Naive B cell (primary cell): Measurements from ENCODE around the gene WNT3. TPM values are rescaled to one million over a fixed set of nuclear protein-coding genes. Genes with fewer than 3 reads are reported as not detected.
A peak's percentile ranks its signal among the peaks of the same experiment; 100 is the strongest.

ENCODE experiments used
- ATAC-seq, 2 donors: fragments of 150-1000 bp; cut with Tn5 transposase; 2 replicates each; pipeline ENCODE4 v1.10.0; 2021; ENCODE audit warnings: low read depth in 2 of 2, mild to moderate bottlenecking in 2 of 2, moderate library complexity in 2 of 2
- DNase-seq: peaks from one replicate; pipeline ENCODE4 v3.0.0; 2022
- H3K27ac Mint-ChIP-seq, 6 donors: one replicate each; pipeline ENCODE4 v1.8.0; 2020 to 2022; ENCODE audit warnings: mild to moderate bottlenecking in 6 of 6, mixed read lengths in 6 of 6, moderate library complexity in 5 of 6, inconsistent platforms in 2 of 6
- H3K27me3 Mint-ChIP-seq, 3 donors: one replicate each; pipeline ENCODE4 v1.8.0; 2021 to 2022; ENCODE audit warnings: mixed read lengths in 3 of 3, mild to moderate bottlenecking in 1 of 3
- H3K36me3 Mint-ChIP-seq, 2 donors: one replicate each; pipeline ENCODE4 v1.8.0; 2020 to 2022; ENCODE audit warnings: mixed read lengths in 2 of 2, inconsistent platforms in 1 of 2, mild to moderate bottlenecking in 1 of 2
- H3K4me1 Mint-ChIP-seq, 3 donors: one replicate each; pipeline ENCODE4 v1.8.0; 2020 to 2022; ENCODE audit warnings: mixed read lengths in 3 of 3, inconsistent platforms in 1 of 3, mild to moderate bottlenecking in 1 of 3, moderate library complexity in 1 of 3
- H3K4me3 Mint-ChIP-seq, 8 donors: one replicate each; pipeline ENCODE4 v1.8.0; 2020 to 2022; ENCODE audit warnings: mild to moderate bottlenecking in 8 of 8, mixed read lengths in 8 of 8, moderate library complexity in 8 of 8, inconsistent platforms in 2 of 8
- H3K9me3 Mint-ChIP-seq, 7 donors: one replicate each; pipeline ENCODE4 v1.8.0; 2020 to 2022; ENCODE audit warnings: mixed read lengths in 7 of 7, mild to moderate bottlenecking in 5 of 7, inconsistent platforms in 2 of 7, moderate library complexity in 1 of 7
- polyA plus RNA-seq, 6 donors: library from polyadenylated mRNA; unstranded; fragments of 300-500 nt; fragmentation: Illumina TruSeq; gene quantifications; one replicate each; pipeline ENCODE4 v1.2.3, GENCODE V29; 2021; ENCODE audit warnings: low read depth in 6 of 6

The WNT3 gene
- polyA plus RNA-seq, 6 donors from 2014 or later, result 0.06 to 0.73 (median 0.17) TPM; not detected in 2

GRCh38 chr17:46785696-46786095, 32.8 kb downstream of the WNT3 start:
- no peak overlapping the region for H3K27ac Mint-ChIP-seq
- H3K4me1 Mint-ChIP-seq, result peaks cover 7 to 15% (median 10%) of the 10 kb centered on the region in 3 donors
- peaks cover 0 to 3% (median 0%) of the 10 kb centered on the region in 7 donors for H3K9me3 Mint-ChIP-seq
- no peak overlapping the region for H3K4me3 Mint-ChIP-seq
- peaks cover 4 to 34% (median 22%) of the 10 kb centered on the region in 3 donors for H3K27me3 Mint-ChIP-seq
- peaks cover 0 to 2% of the 10 kb centered on the region in 2 donors for H3K36me3 Mint-ChIP-seq
- DNase-seq (no peak), ATAC-seq (no peak)

DNA sequence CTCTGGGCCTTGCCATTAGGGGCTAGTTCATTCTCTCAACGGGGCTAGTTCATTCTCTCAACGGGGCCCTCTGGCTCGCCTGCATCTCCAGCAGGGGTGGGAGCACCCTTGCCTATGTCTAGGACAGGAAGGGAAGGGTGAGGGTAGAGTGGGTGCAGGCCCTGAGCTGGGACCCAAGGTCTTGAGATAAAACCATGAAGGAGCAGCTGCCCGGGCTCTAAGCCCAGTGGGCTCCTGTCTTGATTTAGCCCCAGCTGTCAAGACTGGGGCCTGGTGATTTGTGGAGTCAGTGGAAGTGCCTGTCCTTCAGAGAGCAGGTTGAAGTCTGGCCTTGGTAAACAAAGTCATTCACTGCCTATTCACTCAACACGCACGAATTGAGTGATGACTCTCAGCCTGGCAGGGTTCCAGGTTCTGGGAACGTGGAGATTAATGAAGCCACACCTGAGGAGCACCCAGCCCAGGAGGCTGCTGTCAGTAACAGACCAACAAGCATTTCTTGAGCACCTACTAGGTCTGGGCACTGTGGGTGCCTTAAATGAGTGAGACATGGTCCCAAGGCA, 35.4 kb downstream of the WNT3 start:
- H3K4me3 Mint-ChIP-seq, result no peak overlapping the region
- peaks cover 0 to 22% (median 4%) of the 10 kb centered on the region in 3 donors for H3K27me3 Mint-ChIP-seq
- peaks cover 9 to 21% (median 12%) of the 10 kb centered on the region in 3 donors for H3K4me1 Mint-ChIP-seq
- ATAC-seq, result no peak
- no peak for DNase-seq
- no peak overlapping the region for H3K27ac Mint-ChIP-seq
- H3K9me3 Mint-ChIP-seq, result no peaks in the 10 kb centered on the region
- no peaks in the 10 kb centered on the region for H3K36me3 Mint-ChIP-seq

GRCh38 chr17:46782250-46782953, 36.1 kb downstream of the WNT3 start:
- peaks cover 0 to 29% (median 4%) of the 10 kb centered on the region in 3 donors for H3K27me3 Mint-ChIP-seq
- H3K36me3 Mint-ChIP-seq, result no peaks in the 10 kb centered on the region
- peak; percentile 19 for DNase-seq
- peak; percentile 77 to 78 for ATAC-seq
- H3K27ac Mint-ChIP-seq, result peak overlapping the region in 2 of 6 donors; percentile 27 to 60
- peaks cover 9 to 25% (median 12%) of the 10 kb centered on the region in 3 donors for H3K4me1 Mint-ChIP-seq
- H3K4me3 Mint-ChIP-seq, result no peak overlapping the region
- H3K9me3 Mint-ChIP-seq, result no peaks in the 10 kb centered on the region

DNA sequence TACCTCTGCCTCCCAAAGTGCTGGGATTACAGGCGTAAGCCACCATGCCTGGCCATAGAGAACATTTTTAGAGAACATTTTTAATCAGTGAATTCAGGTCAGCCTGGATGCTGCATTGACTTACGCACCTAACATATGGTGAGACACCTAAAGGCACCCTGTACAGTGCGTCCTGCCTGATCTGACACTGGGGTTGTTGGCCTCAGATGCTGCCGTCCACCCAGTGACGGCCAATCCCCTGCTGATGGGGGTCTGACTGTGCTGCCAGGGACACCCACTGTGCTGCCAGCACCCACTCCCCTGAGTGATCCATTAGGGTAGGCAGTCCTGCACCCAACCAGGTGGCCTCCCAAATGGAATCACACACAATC, 38.5 kb downstream of the WNT3 start:
- DNase-seq (no peak), ATAC-seq (no peak)
- H3K27me3 Mint-ChIP-seq, result peaks cover 0 to 33% (median 4%) of the 10 kb centered on the region in 3 donors
- H3K9me3 Mint-ChIP-seq, result no peaks in the 10 kb centered on the region
- no peak overlapping the region for H3K4me3 Mint-ChIP-seq
- H3K27ac Mint-ChIP-seq, result no peak overlapping the region
- H3K36me3 Mint-ChIP-seq, result no peaks in the 10 kb centered on the region
- H3K4me1 Mint-ChIP-seq, result peaks cover 13 to 25% (median 19%) of the 10 kb centered on the region in 3 donors

DNA sequence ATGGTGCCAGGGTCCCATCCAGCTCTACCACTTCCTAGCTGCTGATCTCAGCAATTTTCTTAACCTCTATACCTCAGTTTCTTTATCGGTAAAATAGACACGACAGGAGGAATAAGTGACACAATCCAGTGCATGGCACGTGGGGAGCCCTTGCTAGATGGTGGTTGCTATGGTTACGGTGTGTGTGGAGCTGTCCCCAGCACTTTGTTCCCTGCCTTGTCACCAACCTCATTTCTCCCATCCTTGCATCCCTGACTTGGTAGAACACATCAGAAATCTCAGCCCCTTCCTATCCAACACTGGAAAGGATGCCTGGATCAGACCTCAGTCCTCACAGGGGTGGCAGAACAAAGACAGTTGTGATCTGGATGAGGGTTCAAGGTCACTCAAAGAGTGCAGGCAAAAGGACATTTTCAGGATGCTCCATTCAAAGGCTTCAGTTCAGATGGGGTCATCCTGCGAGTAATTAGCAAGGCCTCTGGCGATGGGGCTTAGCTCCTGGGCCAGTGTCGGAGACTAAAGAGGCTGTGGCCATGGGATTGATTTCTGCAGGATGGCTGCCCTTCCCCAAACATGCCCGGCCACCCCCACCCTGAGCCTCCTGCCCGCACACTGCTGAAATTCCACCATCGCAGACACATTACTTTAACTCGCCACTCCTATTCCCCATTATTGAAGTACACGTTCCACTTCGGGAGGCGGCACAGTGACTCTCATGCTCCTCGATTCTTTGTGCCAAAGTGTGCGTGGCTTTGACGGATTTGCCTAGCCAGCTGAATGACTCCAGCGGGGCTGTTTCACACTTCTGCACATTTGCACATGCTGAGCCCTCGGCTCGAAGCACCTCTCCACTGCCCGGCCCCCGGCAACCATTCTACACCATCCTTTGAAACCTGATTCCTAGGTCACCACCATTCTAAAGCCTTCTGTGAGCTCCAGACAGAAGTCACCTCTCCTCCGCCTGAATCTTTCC, 40.3 kb downstream of the WNT3 start:
- Mint-ChIP-seq H3K27me3 (peaks cover 0 to 23% (median 0%) of the 10 kb centered on the region in 3 donors), H3K4me1 (peaks cover 13 to 27% (median 19%) of the 10 kb centered on the region in 3 donors), H3K9me3 (no peaks in the 10 kb centered on the region), H3K4me3 (peak overlapping the region in 1 of 8 donors; percentile 9), H3K27ac (no peak overlapping the region), H3K36me3 (no peaks in the 10 kb centered on the region)
- ATAC-seq (no peak), DNase-seq (no peak)

DNA sequence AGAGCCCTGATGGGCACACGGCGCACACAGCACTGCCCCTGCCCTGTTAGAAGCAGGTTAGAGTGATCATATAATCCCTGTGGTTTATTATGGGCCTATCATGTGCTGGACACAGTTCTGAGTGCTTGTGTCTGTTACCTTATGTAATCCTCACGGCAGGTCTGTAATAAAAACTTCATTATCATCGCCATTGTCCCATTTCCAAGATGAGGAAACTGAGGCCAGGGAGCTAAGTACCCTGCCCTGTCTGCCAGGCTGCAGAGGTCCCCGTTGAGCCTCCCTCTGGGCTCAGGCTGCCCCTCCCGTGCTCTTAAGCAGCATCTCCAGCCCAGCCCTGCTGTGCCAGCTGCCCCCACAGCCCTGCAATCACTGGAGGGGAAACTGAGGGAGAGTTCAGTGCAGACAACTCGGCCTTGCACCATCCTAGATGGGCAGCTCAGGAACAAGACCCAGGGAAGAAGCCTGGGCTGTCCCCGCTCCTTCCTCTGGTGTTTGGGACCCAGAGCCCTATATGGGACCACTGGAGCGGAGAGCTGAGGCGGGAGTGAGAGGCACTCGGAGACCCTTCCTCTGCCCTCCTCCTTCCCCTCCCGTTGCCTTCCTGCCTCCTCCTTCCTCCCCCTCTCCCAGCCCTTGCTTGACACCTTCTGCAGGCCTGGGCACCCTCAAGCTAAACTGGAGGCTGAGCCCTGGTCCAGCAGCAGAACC, 42.0 kb downstream of the WNT3 start:
- Mint-ChIP-seq H3K4me1 (peaks cover 19 to 27% (median 26%) of the 10 kb centered on the region in 3 donors), H3K4me3 (no peak overlapping the region)

GRCh38 chr17:46774108-46774737, 44.3 kb downstream of the WNT3 start:
- Mint-ChIP-seq H3K4me1 (peaks cover 19 to 25% (median 24%) of the 10 kb centered on the region in 3 donors), H3K27me3 (peaks cover 0 to 23% (median 0%) of the 10 kb centered on the region in 3 donors), H3K4me3 (peak overlapping the region in 3 of 8 donors; percentile 5 to 73 (median 14)), H3K36me3 (no peaks in the 10 kb centered on the region), H3K9me3 (no peaks in the 10 kb centered on the region), H3K27ac (no peak overlapping the region)
- DNase-seq, result no peak
- no peak for ATAC-seq

More for the DNA sequence above, 42.0 kb downstream of the WNT3 start:
- ATAC-seq, result no peak
- Mint-ChIP-seq H3K27me3 (peaks cover 0 to 23% (median 0%) of the 10 kb centered on the region in 3 donors), H3K36me3 (no peaks in the 10 kb centered on the region), H3K27ac (peak overlapping the region in 1 of 6 donors; percentile 63), H3K9me3 (no peaks in the 10 kb centered on the region)
- DNase-seq, result no peak

GRCh38 chr17:46773676-46774075, 44.8 kb downstream of the WNT3 start:
- peak overlapping the region in 1 of 8 donors; percentile 29 for H3K4me3 Mint-ChIP-seq

DNA sequence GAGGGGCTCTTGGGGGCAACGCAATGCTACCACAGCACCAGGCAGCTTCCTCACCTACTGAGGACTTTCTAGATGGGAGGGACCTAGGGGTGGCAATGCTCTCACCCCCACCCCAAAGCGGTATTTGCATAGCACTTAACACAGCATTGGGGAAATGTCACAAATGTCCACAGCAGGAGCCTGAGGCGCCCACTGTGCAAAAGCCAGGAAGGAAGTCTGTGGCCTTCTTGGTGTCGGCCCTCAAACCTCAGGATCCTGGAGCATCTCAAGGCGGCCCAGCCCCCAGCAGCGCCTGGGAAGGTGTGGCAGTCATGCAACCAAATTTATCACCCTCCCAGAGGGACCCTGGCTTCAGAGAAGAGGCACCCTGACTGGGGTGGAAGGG, 45.3 kb downstream of the WNT3 start:
- H3K36me3 Mint-ChIP-seq, result no peaks in the 10 kb centered on the region
- no peaks in the 10 kb centered on the region for H3K9me3 Mint-ChIP-seq
- ATAC-seq (peak; percentile 45 to 49), DNase-seq (peak; percentile 19)
- peaks cover 0 to 17% (median 0%) of the 10 kb centered on the region in 3 donors for H3K27me3 Mint-ChIP-seq
- peak overlapping the region in 2 of 6 donors; percentile 30 to 52 for H3K27ac Mint-ChIP-seq
- peak overlapping the region; percentile 73 to 93 (median 88) for H3K4me3 Mint-ChIP-seq
- peaks cover 19 to 25% (median 24%) of the 10 kb centered on the region in 3 donors for H3K4me1 Mint-ChIP-seq

More at GRCh38 chr17:46773676-46774075, 44.8 kb downstream of the WNT3 start:
- H3K4me1 Mint-ChIP-seq, result peaks cover 19 to 25% (median 24%) of the 10 kb centered on the region in 3 donors
- no peaks in the 10 kb centered on the region for H3K36me3 Mint-ChIP-seq
- peaks cover 0 to 21% (median 0%) of the 10 kb centered on the region in 3 donors for H3K27me3 Mint-ChIP-seq
- peak overlapping the region in 1 of 6 donors; percentile 62 for H3K27ac Mint-ChIP-seq
- ATAC-seq (no peak), DNase-seq (no peak)
- H3K9me3 Mint-ChIP-seq, result no peaks in the 10 kb centered on the region

DNA sequence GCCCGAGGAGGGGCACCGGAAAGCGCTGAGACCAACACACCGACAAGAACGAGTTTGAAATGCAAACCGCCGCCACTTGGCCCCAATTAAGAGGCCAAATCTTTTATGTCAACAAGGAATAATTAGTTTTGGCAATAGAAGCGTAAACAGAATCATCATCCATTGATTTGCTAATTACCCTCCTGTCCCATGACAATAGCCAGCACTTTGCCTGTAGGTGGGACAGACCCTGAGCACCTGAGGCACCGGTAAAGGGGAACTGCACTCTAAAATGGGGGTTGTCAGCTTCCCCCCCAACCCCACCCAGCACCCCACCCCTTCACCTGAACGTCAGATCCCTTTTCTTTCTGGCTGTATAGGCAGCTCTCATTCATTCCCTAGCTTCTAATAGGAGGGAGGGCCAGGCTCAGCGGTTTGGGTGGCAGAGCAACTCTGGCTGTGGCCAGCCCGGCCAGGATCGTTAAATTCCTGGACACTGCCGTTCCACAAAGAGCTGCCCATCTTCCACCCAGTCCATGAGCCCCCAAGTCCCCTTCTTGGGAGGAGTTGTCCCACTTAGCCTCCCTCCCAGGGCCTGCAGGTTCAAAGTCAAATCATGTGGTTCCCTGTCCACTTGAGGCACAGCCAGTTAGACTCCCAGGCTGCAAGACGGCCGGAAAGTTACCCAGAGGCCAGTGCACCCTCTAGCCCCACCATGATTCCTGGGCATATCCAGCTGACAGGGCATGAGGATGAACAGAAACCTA, 45.8 kb downstream of the WNT3 start:
- no peaks in the 10 kb centered on the region for H3K9me3 Mint-ChIP-seq
- H3K4me1 Mint-ChIP-seq, result peaks cover 19 to 25% (median 20%) of the 10 kb centered on the region in 3 donors
- ATAC-seq (no peak), DNase-seq (peak; percentile 18)
- peak overlapping the region in 3 of 6 donors; percentile 30 to 67 (median 52) for H3K27ac Mint-ChIP-seq
- peaks cover 0 to 11% (median 0%) of the 10 kb centered on the region in 3 donors for H3K27me3 Mint-ChIP-seq
- no peaks in the 10 kb centered on the region for H3K36me3 Mint-ChIP-seq
- peak overlapping the region; percentile 75 to 93 (median 88) for H3K4me3 Mint-ChIP-seq

DNA sequence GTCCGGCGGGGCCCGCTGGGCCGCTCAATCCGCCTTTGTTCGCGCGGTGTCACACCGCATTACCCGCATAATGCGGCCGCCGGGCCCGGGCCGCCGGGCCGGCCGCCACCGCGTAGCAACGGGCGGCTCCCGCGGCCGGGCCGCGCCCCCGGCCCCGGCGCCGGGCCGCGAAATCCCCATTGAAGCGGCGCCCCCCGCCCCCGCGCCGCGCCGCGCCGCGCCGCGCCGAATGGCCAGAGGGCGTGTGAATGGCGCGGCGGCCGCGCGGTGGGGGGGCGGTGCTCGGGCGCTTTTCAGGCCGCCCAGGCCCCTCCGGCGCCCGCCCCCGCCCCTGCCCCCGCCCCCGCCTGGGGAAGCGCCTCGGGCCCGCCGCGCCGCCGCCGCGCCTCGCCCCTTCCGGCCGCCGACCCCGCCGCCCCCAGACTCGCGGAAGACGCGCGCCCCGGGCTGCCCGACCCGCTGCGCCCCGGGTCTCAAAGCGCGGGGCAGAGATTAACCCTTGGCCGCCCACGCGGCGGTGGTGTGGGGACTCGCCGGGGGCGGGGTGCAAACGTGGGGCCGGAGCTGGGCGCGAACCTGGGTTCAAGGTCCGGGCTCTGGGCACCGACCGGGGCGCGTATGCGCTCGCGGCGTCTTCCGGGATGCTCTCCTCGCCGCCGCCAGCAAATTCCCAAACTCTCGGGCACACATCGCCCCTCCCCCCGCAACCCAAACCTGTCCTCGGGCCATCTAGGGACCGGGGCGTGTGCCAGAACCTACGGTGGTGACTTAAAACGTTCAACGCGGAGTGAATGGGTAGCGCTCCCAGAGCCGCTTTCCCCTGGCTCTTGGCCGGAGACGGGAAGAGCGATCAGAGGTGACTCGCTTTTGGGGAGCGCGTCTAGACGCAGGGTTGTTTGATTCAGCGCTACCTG, 46.7 kb downstream of the WNT3 start:
- ATAC-seq (peak; percentile 57 to 61), DNase-seq (peak; percentile 31)
- peak overlapping the region; percentile 75 to 93 (median 88) for H3K4me3 Mint-ChIP-seq
- peaks cover 0 to 7% (median 0%) of the 10 kb centered on the region in 3 donors for H3K27me3 Mint-ChIP-seq
- peaks cover 16 to 29% (median 19%) of the 10 kb centered on the region in 3 donors for H3K4me1 Mint-ChIP-seq
- H3K27ac Mint-ChIP-seq, result peak overlapping the region in 2 of 6 donors; percentile 67 to 70
- no peaks in the 10 kb centered on the region for H3K9me3 Mint-ChIP-seq
- no peaks in the 10 kb centered on the region for H3K36me3 Mint-ChIP-seq
